GM12801 (cell line): ENCODE measurements around the gene SKIL.

Source experiments
- TF ChIP-seq, protein P1 (sequence below): IDR thresholded peaks from one replicate; pipeline ENCODE4 v1.5.1; 2011; ENCODE audit warnings: control low read depth; ENCODE audit not compliant: insufficient read length; ENCODE audit errors: extremely low read depth

SKIL gene

DNA sequence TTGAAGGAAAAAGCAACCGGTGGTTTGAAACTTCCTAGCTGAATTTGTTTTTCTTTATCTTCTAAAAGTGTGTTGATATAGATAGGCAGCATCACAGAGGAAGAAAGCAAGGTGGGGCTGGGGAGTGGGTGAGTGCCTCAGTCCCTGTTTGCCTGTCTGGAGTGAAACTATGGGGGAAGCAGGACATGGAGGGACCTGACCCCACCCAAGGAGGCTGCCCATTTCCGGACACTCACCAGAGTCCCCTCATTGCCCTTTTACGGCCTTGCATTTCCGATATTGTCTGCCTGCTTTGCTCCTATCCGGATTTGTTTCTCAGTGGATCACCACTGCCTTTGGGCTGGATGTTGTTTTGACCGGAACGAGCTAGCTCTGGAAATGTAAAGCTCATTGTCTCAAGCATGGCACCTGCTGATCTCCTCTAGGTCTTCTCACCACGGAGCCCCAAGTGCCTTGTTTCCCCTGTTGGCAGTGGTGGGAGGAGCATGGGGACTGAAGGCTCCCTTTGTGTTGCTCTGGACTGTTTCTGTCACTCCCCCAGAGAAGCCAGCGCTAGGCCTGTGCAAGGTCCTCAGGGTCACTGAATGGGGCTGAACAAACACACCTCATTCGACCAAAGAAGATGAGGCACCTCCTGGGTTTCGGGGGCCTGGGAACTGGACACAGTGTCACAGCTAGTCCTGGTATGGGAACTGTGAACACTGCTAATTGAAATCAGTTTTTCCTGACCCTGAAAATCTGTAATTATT, 68.2 kb downstream of the SKIL start:
- TF ChIP-seq, protein P1, sequence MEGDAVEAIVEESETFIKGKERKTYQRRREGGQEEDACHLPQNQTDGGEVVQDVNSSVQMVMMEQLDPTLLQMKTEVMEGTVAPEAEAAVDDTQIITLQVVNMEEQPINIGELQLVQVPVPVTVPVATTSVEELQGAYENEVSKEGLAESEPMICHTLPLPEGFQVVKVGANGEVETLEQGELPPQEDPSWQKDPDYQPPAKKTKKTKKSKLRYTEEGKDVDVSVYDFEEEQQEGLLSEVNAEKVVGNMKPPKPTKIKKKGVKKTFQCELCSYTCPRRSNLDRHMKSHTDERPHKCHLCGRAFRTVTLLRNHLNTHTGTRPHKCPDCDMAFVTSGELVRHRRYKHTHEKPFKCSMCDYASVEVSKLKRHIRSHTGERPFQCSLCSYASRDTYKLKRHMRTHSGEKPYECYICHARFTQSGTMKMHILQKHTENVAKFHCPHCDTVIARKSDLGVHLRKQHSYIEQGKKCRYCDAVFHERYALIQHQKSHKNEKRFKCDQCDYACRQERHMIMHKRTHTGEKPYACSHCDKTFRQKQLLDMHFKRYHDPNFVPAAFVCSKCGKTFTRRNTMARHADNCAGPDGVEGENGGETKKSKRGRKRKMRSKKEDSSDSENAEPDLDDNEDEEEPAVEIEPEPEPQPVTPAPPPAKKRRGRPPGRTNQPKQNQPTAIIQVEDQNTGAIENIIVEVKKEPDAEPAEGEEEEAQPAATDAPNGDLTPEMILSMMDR, result no peak

DNA sequence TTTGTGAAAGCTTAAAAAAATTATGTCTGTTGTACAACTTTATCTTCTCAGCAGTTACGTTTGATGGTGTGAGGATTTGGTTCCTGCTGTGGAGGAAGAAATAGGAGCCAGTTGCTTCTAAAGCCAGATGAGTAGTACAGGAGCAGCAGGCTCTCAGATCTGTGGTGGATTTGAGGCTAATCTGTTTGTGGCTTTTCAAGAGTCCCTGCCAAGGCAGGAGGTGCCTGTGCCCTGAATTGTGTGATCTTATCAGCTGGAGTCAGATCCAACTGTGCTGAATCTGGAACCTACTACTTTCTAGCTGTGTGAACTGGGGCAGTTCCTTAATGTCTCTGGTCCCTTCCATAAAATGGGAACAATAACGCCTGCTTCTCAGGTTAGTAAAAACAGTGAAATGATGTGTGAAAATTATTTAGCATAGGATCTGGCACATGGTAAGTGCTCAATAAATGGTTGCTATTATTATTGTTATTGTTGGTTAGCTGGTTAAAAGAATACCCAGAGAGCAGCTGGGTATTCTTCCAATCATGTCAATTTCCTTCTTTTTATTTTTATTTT, 68.8 kb downstream of the SKIL start:
- TF ChIP-seq, protein P1, result no peak

DNA sequence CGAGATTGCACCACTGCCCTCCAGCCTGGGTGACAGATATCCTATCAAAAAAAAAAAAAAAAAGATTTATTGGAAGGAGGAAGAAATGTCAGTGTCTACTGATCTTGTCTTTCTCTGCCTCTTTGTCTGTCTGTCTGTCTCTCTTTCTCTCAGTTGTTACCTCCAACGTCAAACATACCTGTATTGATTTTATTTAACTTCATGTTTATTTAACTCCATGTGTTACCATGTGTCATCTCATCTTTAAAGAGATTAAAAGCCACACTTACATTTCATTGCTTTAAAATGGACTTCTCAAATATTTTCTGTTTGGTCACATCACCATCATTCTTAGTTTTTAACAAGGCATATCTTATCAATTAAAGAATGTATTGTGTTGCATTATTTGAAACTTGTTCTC, 70.6 kb downstream of the SKIL start:
- TF ChIP-seq, protein P1, result no peak

DNA sequence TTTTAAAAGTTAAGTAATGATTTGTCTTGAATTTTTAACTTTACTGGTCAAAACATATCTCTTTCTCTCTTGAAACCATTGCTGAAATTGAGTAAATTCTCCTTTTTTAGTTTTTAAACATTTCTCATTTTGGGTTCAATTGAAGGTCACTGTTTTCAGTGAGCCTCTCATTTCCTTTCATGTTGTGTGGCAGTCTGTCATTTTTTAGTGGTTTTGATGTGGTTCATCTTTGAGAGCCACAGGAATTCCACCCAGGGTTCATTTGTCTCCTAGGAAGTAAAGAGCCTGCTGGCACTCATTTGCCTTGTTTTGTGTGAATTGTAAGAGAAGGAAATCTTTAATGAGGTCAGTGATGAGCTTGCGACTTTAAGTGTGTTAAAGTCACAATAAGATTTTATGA, 71.5 kb downstream of the SKIL start:
- TF ChIP-seq, protein P1, result no peak

DNA sequence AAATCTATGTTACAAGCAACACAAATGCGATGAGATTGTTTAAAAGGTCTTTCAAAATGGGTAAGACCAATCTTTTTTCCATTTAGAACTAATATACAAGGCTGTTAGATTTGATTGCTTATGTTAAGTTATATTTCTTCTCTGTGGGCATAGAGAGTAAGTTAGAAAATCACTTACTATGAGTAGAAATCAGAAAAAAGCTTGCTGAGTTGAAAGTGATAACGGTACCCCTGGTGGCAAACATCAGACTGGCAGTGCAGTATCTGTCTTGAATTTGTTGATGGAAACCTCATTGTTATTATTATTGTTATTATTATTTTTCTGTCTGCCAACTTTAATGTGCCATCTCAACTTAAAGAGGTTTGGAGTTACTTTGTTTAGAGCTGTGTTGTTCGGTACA, 73.5 kb downstream of the SKIL start:
- TF ChIP-seq, protein P1, result no peak

DNA sequence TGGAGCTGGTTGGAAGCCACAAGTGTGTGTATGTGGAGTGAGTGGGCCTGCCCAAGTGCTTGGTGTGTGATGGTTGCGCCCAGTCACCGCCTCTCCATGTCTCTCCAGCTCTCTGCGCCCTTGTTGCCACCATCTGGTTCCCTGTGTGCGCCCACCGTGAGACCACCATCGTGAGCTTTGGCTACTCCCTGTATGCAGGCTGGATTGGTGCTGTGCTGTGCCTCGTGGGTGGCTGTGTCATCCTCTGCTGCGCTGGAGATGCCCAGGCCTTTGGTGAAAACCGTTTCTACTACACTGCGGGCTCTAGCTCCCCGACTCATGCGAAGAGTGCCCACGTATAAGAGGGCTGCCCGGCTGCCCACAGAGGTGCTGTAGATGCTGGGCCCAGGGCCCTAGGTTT, 74.9 kb downstream of the SKIL start:
- TF ChIP-seq, protein P1, result no peak

DNA sequence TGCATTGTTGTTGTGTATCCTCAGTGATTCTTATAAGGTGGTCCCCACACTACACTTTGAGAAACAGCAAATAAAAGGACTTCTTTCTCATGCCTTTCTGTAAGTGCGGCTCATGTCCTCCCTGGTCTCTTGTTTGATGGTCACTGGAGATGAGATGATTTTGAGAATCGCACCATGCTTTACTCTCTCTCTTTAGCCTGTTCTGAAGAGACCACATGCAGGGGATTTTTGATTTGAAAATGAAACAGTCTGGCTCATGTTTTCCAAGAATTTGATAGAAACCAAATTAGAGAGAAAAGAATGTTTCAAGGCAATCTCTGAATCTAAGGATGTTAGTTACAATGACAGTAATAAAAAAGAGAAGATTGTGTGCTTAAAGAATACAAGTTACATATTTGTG, 79.2 kb downstream of the SKIL start:
- TF ChIP-seq, protein P1, result no peak

DNA sequence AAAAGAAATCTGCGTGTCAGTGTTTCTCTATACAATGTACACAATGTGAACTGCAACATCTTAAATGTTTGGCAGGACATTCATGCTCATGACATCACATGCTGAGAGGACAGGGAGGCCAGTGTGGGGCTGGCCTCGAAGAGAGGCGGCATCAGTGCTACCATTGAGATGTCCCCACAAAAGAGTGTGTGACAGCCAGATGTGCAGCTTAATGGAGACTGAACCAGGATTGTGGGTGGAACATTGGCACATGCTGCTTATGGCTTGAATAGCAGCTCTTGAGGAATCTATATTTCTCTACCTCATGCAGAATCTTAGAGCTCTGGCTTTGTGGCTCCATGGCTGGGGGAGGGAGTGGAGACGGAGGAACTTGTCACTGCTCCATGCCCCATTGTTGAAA, 79.7 kb downstream of the SKIL start:
- TF ChIP-seq, protein P1, result no peak
